NCI-H2029 treated with DMSO at 0.1 percent for 48 hours (cell line): ENCODE results near the gene ATP10A.
"Not testable (repeated sequence)": the region's sequence is repeated elsewhere in the genome, so short reads cannot be mapped to it uniquely, and the experiment has no call there.

Experiments used
- DNase-seq: peaks from one replicate; lab custom pipeline; 2025; lab: John Stamatoyannopoulos, UW

Gene ATP10A

GRCh38 chr15:25792128-25792527 lies 71.0 kb downstream of the ATP10A start:
- DNase-seq: no peak

DNA sequence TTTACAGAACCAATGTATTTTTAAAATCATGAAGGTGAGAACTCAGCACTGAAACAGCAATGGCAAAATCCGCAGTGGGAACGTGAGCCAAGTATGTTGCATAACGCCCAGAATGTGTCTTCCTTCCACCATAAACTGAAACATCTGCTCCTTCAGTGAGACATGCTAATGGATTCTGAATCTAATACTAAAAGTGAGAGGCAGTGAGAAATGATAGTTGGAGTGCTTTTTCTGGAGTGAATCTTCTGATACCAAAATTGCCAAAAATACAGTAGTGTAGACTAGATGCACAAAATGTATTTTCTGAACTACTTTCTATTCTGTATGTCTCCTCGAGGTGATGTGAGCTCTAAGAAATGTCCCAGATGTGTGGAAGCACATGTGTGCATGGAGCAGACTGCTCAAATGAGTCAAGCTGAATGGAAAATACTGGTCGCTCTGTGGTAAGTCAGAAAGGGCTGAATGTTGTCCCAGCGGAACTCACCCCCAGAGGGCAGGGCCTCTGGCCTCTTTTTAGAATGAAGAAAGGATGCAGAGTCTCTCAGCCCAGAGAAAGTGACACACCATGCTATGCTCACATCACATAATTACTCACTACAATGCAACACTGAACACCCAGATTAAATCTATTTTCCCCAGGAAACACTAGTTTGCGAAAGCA lies 73.0 kb downstream of the ATP10A start:
- DNase-seq: no peak

DNA sequence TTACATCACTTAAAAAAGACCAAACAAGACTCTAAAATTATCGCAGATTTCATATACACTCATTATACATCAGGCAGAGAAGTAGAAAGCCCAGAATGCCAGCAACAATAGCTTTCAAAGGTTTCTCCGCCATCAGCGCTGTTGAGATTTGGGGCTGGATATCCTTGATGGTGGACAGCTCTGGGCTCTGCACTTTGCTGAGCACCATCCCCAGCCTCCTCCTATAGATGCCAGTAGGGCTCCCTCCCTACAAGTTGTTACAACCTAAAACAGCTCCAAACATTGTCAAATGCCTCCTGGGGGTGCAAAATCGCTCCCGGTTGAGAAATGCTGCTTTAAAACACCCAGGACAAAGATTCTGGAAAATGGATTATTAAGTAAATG lies 73.5 kb downstream of the ATP10A start:
- DNase-seq: no peak

DNA sequence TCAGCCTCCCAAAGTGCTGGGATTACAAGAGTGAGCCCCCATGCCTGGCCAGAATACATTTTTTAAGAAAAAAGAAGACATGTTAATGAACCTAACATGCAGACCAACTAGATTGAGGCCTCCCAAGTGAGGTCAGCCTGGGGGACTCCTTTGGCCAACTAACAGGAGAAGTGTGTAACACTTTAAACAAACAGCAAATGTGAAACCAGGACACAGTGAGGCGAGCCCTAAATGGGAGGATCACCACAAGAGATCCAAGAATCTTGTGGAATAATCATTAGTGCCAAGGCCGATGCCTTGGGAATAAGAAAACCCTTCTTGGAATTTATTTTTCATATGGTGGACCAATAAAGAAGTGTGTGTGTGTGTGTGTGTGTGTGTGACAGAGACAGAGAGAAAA lies 73.9 kb downstream of the ATP10A start:
- DNase-seq: no peak

GRCh38 chr15:25787855-25788520 lies 75.1 kb downstream of the ATP10A start:
- DNase-seq: no peak

- no peak for DNase-seq
Observed at GRCh38 chr15:25787381-25787780, 75.7 kb downstream of the ATP10A start.

- DNase-seq: no peak
Observed at GRCh38 chr15:25786040-25786439, 77.1 kb downstream of the ATP10A start.

- no peak for DNase-seq
Observed at GRCh38 chr15:25785641-25786025, 77.5 kb downstream of the ATP10A start.

DNA sequence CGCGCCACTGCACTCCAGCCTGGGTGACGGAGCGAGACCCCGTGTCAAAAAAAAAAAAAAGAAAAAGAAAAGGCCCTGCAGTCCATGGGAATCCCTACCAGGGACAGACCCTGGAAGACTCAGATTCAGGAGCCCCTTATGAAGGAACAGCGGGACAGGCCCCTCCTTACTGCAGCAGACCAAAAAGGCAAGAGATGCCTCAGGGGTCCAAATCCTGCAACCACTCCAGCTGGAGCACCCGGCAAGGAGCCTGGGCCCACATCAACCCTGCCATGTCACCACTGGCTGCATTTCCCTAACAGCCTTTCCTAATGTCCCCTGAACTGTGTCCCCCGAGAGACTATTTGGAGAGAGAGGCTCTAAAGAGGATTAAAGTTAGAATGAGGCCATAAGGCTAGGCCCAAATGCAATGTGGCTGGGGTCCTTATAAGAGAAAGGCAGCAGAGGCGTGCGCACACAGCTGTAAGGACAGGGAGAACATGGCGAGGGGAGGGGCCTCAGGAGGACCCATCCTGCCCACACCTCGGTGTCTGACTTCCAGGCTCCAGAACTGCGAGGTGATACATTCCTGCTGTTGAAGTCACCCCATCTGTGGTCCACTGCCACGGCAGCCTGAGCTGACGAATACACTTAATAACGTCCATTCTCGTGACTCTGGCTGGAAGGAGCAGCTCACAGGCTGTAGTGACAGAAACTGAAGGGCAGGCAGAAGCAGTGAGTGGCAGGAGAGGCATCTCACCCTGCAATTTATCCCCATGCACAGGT lies 78.1 kb downstream of the ATP10A start:
- DNase-seq: no peak

GRCh38 chr15:25783607-25784540 lies 79.3 kb downstream of the ATP10A start:
- DNase-seq: no peak

- no peak for DNase-seq
Observed at GRCh38 chr15:25783134-25783533, 80.0 kb downstream of the ATP10A start.

- DNase-seq: no peak
Observed at GRCh38 chr15:25780479-25781255, 82.5 kb downstream of the ATP10A start.

DNA sequence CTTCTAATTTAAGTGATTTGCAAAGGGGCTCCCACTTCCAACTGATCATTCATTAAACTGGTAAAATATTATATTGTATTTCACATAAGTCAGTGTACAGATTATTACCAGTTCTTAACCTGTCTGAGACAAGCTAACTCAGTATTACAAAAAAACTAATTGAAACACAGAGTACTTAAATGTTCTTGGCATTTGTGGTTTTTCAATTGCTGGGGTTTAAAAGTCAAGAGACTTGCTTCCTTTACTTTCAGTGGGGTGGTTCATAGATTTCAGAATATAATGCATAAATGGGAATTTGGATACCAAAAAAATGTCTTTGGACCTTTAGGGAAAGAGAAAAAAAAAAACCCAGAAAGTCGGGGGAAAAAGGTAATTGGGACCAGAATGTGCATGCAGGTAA lies 85.0 kb downstream of the ATP10A start:
- DNase-seq: no peak

DNA sequence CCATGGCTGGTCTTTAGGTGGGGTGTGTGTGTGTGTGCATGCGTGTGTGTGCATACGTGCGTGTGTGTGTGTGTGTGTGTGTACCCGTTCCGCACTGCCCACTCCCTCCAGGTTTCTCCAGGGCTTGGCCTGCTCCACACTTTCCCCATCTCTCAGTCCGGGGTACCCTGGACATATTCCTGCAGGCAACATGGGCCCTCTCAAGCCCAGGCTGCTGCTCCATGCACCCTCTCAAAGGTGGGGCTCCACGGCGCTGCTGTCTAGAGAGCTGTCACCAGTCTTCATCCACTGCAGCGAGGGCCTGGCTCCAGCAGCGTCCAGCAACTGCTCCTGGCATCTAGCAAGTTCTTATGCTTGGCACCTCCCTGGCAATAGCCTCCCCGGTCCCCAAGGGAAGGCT lies 86.1 kb downstream of the ATP10A start:
- no peak for DNase-seq

- DNase-seq: no peak
Observed at GRCh38 chr15:25776071-25776746, 86.9 kb downstream of the ATP10A start.

DNA sequence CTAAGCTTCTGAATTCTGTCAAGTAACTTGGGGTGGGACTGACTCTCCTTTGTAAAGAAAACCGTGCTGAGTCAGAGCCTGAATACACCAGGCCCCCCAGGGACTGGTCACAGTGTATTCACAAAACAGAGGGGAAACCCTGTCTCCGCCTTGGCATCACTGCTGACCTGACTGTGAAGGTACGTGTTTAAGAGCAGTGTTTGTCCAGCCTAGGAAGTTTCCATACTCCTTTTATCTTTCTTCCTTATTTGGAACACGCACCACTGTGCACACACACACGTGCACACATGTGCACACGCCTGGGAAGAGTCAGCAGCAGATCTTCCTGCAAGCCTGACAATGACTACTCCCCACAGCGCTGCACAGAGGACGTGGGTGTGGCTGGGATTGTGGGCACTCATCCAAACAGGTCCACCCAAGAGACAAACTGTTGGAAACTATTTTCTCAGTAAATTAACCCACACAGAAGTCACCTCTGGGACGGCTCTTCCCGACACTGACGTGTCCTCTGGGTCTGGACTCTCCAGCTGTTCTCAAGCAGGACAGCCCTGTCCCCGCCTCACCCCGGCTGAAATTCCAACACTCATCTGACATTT lies 87.7 kb downstream of the ATP10A start:
- no peak for DNase-seq

GRCh38 chr15:25774871-25775270 lies 88.3 kb downstream of the ATP10A start:
- no peak for DNase-seq

- DNase-seq: no peak
Observed at GRCh38 chr15:25773248-25773647, 89.9 kb downstream of the ATP10A start.

DNA sequence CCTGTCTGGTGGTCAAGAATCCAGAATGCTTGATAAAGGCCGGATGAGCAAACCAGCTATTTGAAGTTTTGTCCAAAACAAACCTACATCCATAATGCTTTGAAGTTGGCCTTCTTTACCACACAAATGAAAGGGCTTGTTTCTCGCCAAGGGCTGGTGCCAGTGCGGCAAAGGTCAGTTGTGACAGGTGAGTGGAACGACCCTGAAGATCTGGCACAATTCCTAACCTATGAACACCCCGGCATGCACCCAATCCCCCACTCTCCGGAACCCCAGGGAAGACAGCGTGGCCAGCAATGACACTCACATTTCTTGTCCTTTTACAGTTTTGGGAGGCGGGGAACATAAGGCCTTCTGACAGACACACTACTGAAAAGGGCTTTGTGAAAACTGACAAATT lies 90.6 kb downstream of the ATP10A start:
- no peak for DNase-seq

GRCh38 chr15:25771736-25772135 lies 91.4 kb downstream of the ATP10A start:
- DNase-seq: not testable (repeated sequence)
